NCI-H187 (cell line): ENCODE measurements around the gene GNAZ.
"Not testable (repeated sequence)": the region's sequence is repeated elsewhere in the genome, so short reads cannot be mapped to it uniquely, and the experiment has no call there.

Experiments used
- DNase-seq, 2 experiments: peaks; one replicate each; lab custom pipeline; 2025; lab: John Stamatoyannopoulos, UW

Gene GNAZ

GRCh38 chr22:23133922-23134321 is 63.6 kb downstream of the GNAZ start:
- no peak for DNase-seq

- not testable (repeated sequence) for DNase-seq
Observed at GRCh38 chr22:23136991-23137390, 66.7 kb downstream of the GNAZ start.

GRCh38 chr22:23137468-23137867 is 67.1 kb downstream of the GNAZ start:
- no peak for DNase-seq

GRCh38 chr22:23137905-23138561 is 67.7 kb downstream of the GNAZ start:
- no peak for DNase-seq

- DNase-seq: no peak
Observed at GRCh38 chr22:23138584-23139435, 68.5 kb downstream of the GNAZ start.

- no peak for DNase-seq
Observed at GRCh38 chr22:23140385-23140784, 70.1 kb downstream of the GNAZ start.

- DNase-seq: no peak
Observed at GRCh38 chr22:23142546-23143105, 72.3 kb downstream of the GNAZ start.

- DNase-seq: no peak
Observed at GRCh38 chr22:23143119-23143518, 72.8 kb downstream of the GNAZ start.

GRCh38 chr22:23144432-23144831 is 74.1 kb downstream of the GNAZ start:
- DNase-seq: no peak

GRCh38 chr22:23144932-23145877 is 74.9 kb downstream of the GNAZ start, which contains the start of gene RAB36:
RAB36 (plus strand) TSS chr22:23145477; CDS start chr22:23146617, 1,140 bp downstream.
- peak; percentile 92 to 94 for DNase-seq

- no peak for DNase-seq
Observed at GRCh38 chr22:23145878-23146470, 75.7 kb downstream of the GNAZ start.

- DNase-seq: no peak
Observed at GRCh38 chr22:23146478-23147205, 76.3 kb downstream of the GNAZ start.

- DNase-seq: no peak
Observed at GRCh38 chr22:23147617-23148387, 77.5 kb downstream of the GNAZ start.

- peak in 1 of 2 experiments; percentile 23 for DNase-seq
Observed at GRCh38 chr22:23149743-23150238, 79.5 kb downstream of the GNAZ start.

GRCh38 chr22:23150762-23151161 is 80.4 kb downstream of the GNAZ start:
- DNase-seq: no peak

GRCh38 chr22:23151827-23152226 is 81.5 kb downstream of the GNAZ start:
- no peak for DNase-seq

- no peak for DNase-seq
Observed at GRCh38 chr22:23152238-23153114, 82.2 kb downstream of the GNAZ start.

- DNase-seq: no peak
Observed at GRCh38 chr22:23153994-23154393, 83.7 kb downstream of the GNAZ start.

- DNase-seq: no peak
Observed at GRCh38 chr22:23154461-23154860, 84.1 kb downstream of the GNAZ start.
